Measurements from ENCODE around the gene KCTD17. TPM values are rescaled to one million over a fixed set of nuclear protein-coding genes. Genes with fewer than 3 reads are reported as not detected.

The KCTD17 gene
- total RNA-seq, 1 donor from 2014 or later = 34.9 TPM

DNA sequence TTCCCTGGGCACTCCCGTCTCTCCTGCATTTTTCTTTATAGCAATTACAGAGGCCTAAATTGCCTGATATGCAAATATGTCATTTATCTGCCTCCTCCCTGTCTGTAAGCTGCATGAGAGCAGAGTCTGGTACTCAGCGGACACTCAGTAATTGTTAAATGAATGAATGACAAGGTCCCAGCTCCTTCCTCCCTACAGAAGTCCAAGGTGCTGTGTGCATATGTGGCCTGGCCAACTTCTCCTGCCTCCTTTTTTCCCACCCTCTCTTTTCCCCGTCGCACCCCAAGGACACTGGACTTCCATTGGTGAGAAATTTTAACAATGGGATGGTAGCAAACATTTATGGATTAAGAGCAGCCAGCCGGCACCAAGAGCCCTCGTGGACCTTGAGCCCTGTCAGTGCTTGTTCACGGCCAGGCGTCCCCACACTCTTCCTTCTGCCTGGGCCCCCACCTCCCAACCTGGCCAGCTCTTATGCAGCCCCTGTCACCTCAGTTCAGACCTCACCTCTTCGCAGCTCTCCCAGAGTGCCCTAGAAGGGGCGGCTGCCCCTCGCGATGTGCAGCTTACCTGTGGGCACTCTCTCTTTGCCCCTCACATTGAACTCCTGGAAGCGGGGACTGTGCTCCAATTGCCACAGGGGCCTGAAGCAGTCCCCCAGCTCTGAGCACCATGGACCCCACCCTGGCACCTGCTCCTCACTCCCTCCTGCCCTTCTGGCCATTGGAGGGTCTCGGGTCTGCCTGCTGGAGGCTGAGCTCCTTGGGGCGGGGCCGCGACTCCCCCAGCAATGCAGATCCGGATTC lies 56.5 kb downstream of the KCTD17 start:
- no peak for DNase-seq (ENCODE audit: low spot score in 2 of 2)
- TF ChIP-seq, protein P1, sequence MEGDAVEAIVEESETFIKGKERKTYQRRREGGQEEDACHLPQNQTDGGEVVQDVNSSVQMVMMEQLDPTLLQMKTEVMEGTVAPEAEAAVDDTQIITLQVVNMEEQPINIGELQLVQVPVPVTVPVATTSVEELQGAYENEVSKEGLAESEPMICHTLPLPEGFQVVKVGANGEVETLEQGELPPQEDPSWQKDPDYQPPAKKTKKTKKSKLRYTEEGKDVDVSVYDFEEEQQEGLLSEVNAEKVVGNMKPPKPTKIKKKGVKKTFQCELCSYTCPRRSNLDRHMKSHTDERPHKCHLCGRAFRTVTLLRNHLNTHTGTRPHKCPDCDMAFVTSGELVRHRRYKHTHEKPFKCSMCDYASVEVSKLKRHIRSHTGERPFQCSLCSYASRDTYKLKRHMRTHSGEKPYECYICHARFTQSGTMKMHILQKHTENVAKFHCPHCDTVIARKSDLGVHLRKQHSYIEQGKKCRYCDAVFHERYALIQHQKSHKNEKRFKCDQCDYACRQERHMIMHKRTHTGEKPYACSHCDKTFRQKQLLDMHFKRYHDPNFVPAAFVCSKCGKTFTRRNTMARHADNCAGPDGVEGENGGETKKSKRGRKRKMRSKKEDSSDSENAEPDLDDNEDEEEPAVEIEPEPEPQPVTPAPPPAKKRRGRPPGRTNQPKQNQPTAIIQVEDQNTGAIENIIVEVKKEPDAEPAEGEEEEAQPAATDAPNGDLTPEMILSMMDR (IDR thresholded peaks at IDR 0.05) = no peak
- intact Hi-C loops (cut with DNase I) = no loop called here
- Histone ChIP-seq H3K27me3 (no peaks in the 10 kb centered on the region), H3K36me3 (no peaks in the 10 kb centered on the region), H3K9me3 (no peaks in the 10 kb centered on the region), H3K4me3 (no peak overlapping the region), H3K27ac (no peak overlapping the region), H3K4me1 (no peaks in the 10 kb centered on the region)

DNA sequence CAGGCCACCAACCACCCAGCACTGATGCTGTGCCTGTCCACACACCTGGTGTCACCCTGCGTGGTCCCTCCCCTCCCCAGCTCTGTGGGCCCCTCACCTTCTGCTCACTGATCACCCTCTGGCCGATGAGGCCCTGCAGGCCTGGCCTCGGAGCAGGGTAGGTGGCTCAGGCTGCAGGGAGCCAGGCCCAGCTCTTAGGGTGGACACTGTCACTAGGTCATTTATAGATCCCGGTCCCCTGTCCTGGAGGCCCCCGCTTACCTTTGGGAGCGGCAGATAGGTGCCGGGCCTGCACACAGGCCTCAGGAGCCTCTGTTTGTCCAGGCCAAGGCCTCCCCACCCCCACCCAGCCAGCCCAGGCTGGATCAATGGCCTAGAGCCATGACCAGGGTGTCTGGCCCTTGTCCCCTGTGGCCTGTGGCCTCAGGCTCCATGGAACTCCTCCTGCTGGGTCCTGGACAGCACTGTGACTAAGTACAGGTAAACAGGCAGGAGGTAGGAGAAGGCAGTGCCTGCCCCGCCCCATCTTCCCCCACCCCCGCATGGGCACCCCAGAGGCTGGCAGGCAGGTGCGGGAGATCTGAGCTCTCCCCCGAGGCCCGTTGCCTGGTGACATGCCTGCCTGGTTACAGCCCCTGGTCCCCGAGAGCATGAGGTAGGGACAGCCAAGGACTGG lies 57.8 kb downstream of the KCTD17 start, which contains the start of gene TMPRSS6:
TMPRSS6 (minus strand) TSS at position 472 of the 676 bp plus-strand sequence. CDS start 6,296 bp downstream, outside the sequence.
- intact Hi-C loops (cut with DNase I) = no loop called here
- no peaks in the 10 kb centered on the region for H3K4me1 ChIP-seq
- H3K9me3 ChIP-seq = no peaks in the 10 kb centered on the region
- no peak within 1 kb of the TSS for H3K27ac ChIP-seq
- H3K27me3 ChIP-seq = no peaks in the 10 kb centered on the region
- no peak within 1 kb of the TSS for H3K4me3 ChIP-seq
- DNase-seq (ENCODE audit: low spot score in 2 of 2) = no peak
- H3K36me3 ChIP-seq = no peaks in the 10 kb centered on the region
- TF ChIP-seq, protein P1 (IDR thresholded peaks at IDR 0.05) = no peak

DNA sequence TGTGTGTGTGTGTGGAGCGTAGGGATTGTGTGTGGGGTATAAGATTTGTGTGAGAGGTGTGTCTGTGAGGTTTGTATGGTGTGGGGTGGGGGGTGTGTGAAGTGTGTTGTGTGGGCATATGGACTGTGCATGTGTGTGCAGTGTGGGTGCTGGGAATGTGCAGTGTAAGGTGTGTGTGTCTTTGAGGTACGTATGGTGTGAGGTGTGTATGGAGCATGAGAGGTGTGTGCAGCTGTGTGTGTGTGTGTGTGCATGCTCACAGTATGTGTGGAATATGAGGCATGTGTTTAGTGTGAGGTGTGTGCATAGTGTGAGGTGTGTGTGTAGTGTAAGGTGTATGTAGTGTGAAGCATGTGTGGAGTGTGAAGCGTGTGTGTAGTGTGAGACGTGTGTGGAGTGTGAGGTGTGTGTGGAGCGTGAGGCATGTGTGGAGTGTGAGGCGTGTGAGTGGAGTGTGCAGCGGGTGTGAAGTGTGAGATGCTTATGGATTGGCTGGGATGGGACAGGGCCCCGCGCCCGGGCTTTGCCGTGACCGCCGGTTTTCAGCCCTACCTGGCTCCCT lies 59.7 kb downstream of the KCTD17 start:
- TF ChIP-seq, protein P1 (IDR thresholded peaks at IDR 0.05) = no peak
- intact Hi-C loops (cut with DNase I) = no loop called here
- Histone ChIP-seq H3K27me3 (no peaks in the 10 kb centered on the region), H3K9me3 (no peaks in the 10 kb centered on the region), H3K4me1 (no peaks in the 10 kb centered on the region), H3K27ac (no peak overlapping the region), H3K36me3 (no peaks in the 10 kb centered on the region), H3K4me3 (no peak overlapping the region)
- no peak for DNase-seq (ENCODE audit: low spot score in 2 of 2)

DNA sequence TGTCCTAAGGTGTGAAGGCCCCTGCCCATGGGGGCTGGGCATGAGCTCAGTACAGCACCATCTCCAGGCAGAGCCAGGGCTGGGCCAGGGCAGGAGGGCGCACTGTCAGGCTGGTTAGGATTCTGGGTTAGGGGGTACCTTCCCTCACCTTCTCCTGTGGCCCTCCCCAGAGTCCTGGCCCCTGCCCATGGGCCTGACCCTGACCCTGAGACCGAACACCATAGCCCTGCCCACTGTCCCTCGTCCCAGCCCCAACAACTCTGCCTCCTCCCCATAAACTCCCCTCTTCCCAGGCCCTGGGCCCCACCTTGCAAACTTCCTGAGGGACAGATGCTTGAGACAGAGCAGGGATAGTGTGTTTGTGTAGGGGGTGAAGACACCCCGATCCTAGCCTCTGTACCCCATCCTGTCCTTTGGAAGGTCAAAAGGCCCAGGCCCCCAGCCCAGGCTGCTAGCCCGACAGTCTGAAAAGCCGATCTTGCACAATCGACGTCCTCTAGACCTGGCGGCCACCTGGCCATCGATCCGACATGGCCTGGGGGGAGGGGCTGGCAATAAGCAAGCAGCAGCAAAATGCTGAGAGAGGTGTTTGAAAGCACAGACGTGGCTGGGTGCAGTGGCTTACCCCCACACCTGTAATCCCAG lies 60.7 kb downstream of the KCTD17 start:
- Histone ChIP-seq H3K4me1 (no peaks in the 10 kb centered on the region), H3K4me3 (no peak overlapping the region), H3K36me3 (no peaks in the 10 kb centered on the region), H3K27me3 (no peaks in the 10 kb centered on the region), H3K9me3 (no peaks in the 10 kb centered on the region), H3K27ac (no peak overlapping the region)
- TF ChIP-seq, protein P1 (IDR thresholded peaks at IDR 0.05) = no peak
- DNase-seq (ENCODE audit: low spot score in 2 of 2) = no peak
- intact Hi-C loops (cut with DNase I) = no loop called here

Other genes starting within 250 kb of the KCTD17 start
- gene PVALB, start 234.7 kb upstream of the KCTD17 start, total RNA-seq = not detected
- 13.7 TPM for gene NCF4, start 190.7 kb upstream of the KCTD17 start, total RNA-seq
- 6.0 TPM for gene CSF2RB, start 138.1 kb upstream of the KCTD17 start, total RNA-seq
- 22.7 TPM for gene TST, start 32.3 kb upstream of the KCTD17 start, total RNA-seq
- 113 TPM for gene MPST, start 32.0 kb upstream of the KCTD17 start, total RNA-seq
- gene TMPRSS6, start 58.0 kb downstream of the KCTD17 start, total RNA-seq = not detected
- gene IL2RB, start 98.2 kb downstream of the KCTD17 start, total RNA-seq = 0.96 TPM
- gene C1QTNF6, start 136.5 kb downstream of the KCTD17 start, total RNA-seq = 4.6 TPM
- not detected for gene SSTR3, start 160.7 kb downstream of the KCTD17 start, total RNA-seq
- gene RAC2, start 192.5 kb downstream of the KCTD17 start, total RNA-seq = 11.5 TPM
- 130 TPM for gene CYTH4, start 230.8 kb downstream of the KCTD17 start, total RNA-seq